HTERT RPE-1 (cell line): ENCODE data around the gene POLR2E.
"Not testable (repeated sequence)": the region's sequence is repeated elsewhere in the genome, so short reads cannot be mapped to it uniquely, and the experiment has no call there.

Experiments
- in situ Hi-C: fragments of 300-500 bp; cut with MboI; formaldehyde crosslinking; loops from 4 replicates; pipeline ENCODE4 v1.14.3; 2020; ENCODE audit warnings: low sequenced_read_pairs

Gene POLR2E

DNA sequence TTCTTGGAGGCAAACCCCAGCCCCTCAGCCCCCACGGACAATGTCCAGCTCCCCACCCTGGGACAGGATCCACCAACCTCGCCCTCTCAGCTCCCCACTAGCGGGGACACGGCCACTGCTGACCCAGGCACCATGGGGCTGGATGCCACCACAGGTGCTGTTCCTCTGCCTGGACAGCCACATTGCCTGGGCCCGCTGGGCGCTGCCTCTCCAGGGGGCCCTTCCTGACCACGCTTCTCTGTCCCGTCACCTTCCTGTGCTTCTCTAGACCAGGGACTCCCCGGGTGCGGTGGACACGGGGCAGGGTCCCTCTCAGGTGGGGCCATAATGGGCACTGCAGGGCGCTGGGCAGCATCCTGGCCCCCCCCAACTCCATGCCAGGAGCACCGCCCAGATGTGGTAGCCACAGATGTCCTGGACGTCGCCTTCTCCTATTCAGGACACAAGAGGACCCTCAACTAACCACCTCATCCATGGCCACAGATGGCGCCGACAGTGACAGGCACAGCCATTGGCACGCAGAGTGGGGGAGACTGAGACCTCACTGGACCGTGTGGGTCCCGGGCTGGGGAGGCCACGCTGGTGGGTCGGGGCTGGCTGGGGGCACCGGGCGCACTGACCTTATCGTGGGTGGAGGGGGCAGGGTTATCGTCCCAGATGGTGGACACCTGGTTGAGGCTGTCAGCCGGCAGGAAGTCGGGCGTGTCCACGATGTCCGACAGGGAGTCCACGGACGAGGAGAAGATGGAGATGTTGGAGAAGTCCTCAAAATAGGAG lies 32.0 kb upstream of the POLR2E start:
- in situ Hi-C loops = no loop called here

GRCh38 chr19:1125601-1126467 lies 30.7 kb upstream of the POLR2E start:
- in situ Hi-C loops = no loop called here

DNA sequence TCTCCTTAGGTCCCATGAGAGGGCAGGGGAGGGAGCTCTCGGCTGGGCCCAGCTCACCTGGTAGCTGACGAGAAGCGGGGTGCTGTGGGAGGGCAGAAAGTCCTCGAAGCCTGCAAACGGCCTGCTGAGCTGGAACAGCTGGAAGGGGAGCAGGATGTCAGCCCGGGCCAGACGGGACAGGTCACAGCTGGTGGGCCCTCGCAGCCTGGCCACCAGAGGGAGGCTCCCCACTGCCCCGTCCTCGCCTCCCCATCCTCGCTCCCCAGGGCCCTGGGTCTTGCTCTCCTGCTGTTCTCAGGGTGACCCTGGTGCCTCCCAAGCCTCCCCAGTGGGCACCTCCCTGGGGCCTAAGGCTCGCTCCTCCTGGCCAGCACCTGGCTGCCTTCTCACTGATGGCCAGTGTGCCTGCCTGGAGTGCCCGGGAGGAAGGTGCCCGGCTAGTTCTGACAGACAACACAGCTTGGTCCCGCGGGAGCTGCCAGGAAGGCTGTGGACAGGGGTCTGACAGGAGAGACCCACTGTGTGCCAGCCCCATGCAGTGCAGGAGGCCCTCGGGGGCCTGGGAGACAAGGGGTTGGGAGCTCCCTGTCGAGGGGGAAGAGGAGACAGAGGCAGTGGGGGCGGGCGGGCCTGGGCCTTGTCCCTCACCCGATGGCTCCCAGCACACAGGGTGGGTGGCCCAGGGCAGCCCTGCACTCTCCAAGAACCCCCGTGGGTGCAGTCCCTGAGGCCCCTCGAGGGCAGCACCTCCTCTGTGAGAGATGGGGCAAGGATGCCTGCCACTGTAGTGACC lies 28.9 kb upstream of the POLR2E start:
- in situ Hi-C loops = no loop called here

GRCh38 chr19:1123381-1123780 lies 28.2 kb upstream of the POLR2E start:
- in situ Hi-C loops = no loop called here

DNA sequence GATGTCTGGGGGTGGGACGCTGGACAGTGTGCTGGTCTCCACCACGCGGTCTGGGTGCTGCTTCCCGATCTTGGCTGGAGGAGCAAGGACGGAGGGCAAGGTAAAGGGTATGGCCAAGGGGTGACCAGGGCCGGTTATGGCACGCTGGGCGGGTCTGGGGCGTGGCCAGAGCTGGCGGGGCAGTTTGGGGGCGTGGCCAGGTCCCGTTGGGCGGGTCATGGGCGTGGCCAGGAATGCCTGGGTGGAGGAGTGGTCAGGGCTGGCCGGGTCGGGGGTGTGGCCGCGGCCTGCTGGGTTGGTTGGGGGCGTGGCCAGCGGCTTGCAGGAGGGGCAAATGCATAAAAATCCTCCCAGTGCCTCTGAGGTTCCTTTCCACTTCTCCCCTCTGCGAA lies 27.8 kb upstream of the POLR2E start:
- in situ Hi-C loops = no loop called here

DNA sequence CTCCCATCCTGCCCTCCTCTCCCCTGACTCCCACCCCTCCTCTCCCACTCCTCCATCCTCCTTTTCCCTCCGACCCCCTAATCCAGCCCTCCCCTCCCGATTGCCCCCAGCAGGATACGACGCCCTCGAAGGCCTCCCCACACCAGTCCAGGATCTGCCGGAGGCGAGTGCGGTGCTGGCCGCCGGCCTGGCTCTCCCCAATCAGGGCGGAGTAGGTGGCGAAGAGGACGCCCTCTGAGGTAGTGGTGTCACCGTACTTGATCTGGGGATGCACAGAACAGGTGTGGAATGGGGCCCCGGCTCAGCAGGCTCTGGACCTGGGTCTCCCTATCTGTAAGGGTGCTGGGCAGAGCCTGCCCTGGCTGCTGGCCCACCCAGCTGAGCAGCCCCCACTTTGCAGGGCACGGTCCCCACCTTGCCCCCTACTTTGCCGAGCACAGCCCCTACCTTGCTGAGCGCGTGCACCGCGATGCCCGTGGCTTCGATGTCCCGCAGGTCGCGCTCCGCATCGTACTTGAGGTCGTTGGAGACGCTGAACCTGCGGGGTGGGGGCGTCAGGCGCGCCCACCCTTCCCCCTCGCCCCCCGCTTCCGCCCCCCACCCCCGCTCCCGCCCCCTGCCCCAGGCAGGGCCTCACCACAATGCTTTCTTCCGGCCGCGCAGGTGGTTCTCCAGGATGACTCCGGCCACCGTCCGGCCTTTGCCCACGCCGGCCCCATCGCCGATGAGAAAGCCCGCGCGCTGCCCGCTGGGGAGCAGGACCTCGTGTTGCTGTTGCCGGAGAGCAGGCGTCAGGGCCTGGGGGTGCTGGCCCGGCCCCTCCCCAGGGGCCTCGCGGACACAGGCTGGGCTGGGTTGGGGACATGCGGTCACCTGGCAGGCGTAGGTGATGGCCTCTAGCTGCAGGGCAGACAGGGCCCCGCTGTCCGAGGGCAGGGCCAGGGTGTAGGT lies 27.1 kb upstream of the POLR2E start:
- in situ Hi-C loops = no loop called here

DNA sequence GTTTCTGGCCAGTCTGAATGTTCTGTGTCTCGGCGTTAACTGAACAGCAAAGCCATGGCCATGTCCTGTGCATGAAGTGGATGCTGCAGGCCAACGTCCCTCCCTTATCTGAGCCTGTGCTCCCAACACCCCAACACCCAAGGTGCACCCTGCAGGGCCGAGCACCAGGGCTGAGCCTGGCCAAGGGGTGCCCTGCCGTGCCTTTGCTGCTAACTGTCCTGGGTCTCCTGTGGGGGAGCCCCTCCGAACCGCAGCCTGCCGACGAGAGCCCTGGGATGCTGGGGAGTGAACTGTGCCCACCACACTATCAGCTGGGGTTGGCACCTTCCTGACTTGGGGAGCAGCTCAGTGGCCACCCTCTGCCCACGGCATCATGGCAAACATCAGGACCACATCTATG lies 26.2 kb upstream of the POLR2E start:
- in situ Hi-C loops = no loop called here

- in situ Hi-C loops = no loop called here
Observed at GRCh38 chr19:1119475-1120217, 24.5 kb upstream of the POLR2E start.

DNA sequence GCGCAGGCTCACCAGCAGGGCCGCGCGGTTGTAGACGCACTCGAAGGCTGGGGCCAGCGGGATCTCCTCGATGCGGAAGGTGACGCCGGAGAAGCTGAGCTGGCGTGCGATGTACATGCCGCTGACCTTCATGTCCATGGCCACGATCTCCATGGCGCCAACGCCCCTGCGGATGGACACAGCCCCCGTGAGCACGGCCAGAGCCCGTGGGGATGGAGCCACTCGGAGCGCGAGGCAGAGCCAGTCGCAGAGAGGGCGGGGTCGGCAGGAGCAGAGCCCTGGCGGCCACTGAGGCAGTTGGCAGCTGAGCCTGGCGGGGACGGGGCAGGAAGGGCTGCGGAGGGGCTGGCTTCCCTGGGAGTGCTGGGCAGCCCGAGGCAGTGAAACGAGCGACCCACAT lies 23.8 kb upstream of the POLR2E start:
- in situ Hi-C loops = no loop called here

DNA sequence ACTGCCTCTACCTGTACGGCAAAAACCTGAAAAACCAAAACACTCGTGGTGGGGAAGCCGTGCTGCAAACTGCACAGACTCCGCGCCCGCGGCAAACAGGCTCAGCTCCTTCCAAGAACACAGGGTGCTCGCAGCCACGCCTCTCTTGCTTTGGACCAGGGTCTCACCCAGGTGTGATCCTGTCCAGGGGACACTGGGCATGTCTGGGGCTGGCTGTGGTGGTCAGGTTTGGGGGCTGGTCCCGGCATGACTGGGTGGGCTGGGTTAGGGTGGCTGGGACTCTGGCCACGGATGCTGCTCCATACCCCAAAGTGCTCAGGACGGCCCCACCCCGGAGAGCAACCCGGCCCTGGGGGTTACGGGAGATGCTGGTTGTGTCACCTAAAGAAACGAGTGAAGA lies 22.5 kb upstream of the POLR2E start:
- in situ Hi-C loops = no loop called here

DNA sequence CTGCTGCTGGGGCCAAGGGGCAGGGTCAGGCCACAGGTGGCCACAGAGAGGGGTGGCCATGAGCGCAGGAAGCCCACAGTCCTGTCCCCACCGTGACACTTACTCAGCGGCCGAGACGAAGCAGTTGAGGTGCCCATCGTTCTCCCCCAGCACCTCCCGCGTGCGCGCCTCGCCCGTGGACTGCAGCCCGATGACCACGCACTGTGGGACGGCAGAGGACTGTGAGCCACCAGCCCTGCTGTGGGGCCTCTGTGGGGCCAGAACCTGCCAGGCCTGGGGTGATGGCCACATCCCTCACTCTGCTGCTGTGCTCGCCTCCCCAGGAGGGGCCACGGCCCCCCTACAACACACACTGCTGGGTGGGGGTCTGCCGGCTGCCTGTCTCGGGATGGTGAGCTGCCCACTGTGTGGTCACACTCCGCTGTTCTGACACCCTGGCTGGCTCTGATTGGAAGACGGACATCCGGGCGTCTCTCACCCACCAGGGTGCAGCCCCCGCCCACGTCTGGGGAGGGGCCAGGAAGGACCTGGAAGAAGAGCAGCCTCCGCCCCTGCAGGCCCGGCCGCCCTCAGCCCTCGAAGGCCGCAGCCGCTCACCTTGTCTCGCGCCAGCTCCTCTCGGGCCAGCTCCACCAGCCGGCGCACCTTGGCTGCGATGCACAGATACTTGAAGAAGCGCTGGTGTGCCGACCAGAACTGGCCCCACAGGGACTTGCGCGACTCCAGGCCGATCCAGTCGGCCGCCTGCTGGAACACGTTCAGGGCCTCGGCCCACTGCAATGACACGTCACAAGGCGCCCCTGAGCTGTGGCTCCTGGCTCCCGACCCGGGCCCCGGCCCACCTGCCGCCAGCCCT lies 21.8 kb upstream of the POLR2E start:
- in situ Hi-C loops = no loop called here

DNA sequence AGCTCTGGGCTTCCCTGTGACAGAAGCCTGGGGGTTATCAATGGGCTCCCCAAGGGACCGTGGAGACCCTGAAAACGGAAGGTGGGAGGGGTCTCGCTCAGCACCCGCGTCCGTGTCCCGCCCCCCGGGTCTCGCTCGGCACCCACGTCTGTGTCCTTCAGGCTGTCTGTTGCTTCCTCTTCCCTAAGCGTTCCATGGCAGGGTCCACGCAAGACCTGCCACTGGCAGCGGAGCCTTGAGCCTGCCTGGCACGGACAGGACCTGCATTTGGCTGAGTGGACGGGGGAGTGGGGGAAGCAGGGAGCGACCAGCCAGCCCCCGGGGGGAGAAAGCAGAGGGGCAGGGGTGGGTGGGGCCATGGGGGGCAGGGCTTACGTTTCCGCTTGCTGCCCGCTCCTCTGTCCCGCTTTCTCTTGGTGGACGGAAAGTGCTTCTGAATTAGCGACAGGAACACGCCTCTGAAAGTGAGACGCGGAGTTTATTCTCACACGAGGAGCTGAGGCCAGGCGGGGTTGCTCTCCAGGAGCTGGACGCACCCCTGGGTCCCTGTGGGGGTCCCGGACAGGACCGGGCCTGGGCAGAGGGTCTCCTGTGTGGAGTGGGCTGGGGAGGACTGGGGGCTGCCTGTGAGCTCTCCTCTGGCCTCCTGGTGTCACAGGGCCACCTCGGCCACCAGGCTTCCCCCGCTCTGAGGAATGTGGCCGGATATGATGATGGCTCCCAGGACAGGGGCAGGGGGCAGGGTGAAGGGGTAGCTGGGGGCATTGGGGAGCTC lies 20.7 kb upstream of the POLR2E start:
- in situ Hi-C loops = no loop called here

- in situ Hi-C loops = not testable (repeated sequence)
Observed at GRCh38 chr19:1114728-1115127, 19.6 kb upstream of the POLR2E start.

DNA sequence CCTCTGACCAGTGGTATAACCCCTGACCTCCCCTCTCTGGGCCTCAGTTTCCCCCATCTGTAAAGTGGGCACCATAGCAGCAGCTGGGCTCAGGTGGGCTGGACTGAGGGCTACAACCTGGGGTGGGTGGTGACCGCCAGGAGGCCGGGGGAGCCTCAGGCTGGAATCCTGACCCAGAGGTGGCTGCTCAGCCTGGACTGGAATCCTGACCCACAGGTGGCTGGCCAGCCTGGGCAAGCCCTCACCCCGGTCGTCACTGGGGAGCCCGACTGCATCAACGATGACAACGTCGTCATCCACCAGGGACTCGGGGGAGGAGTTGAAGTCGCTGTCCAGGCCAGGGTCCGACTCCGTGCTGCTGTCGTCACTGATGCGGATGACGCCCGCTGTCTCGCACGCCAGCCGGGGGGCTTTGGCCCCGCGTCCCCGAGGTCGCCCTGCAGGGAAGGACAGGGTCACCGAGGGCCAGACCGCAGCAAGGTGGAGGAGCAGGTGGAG lies 18.9 kb upstream of the POLR2E start:
- in situ Hi-C loops = no loop called here

GRCh38 chr19:1113030-1113985 lies 18.1 kb upstream of the POLR2E start:
- in situ Hi-C loops = no loop called here

GRCh38 chr19:1112268-1113029 lies 17.3 kb upstream of the POLR2E start:
- in situ Hi-C loops = no loop called here
